K562 (cell line): ENCODE data around the gene FAM181B. TPM values are rescaled to one million over a fixed set of nuclear protein-coding genes. Genes with fewer than 3 reads are reported as not detected.

Source experiments
- ATAC-seq: fragments of 200-7000 bp; cut with Tn5 transposase; 3 replicates; pipeline ENCODE4 v1.9.1; 2020; ENCODE audit warnings: moderate library complexity
- BruUV-seq: library from RNA; stranded (reverse); fragments of 400-500 nt; replicated peaks from 2 replicates; lab custom pipeline; 2021; lab: Mats Ljungman, UMichigan
- CTCF ChIA-PET: fragments of 300-600 bp; formaldehyde crosslinking; extraction: SDS; loops from one replicate; lab custom pipeline; 2021; ENCODE audit warnings: low intra/inter-chr PET ratio; lab: Yijun Ruan, JAX
- POLR2A ChIA-PET: fragments of 300-600, 350-650 bp; sonication (Branson Sonifier 250); formaldehyde crosslinking; extraction: SDS; loops from one replicate; lab custom pipeline; 2021; ENCODE audit warnings: antibody characterized with exemption, inconsistent platforms; lab: Yijun Ruan, JAX
- DNase-seq, 4 experiments: peaks; one replicate each; pipeline versions ENCODE4 v3.0.0 to v3.0.0-alpha.2; 2011 to 2018; ENCODE audit warnings: low spot score in 3 of 4, mixed read lengths in 3 of 4; ENCODE audit errors: extremely low read depth in 1 of 4
- FAIRE-seq: peaks from 2 replicates; lab custom pipeline; 2011; peaks lifted over from hg19 to GRCh38; lab: Jason Lieb, UNC
- H2AFZ ChIP-seq: 2 replicates; pipeline ENCODE4 v1.6.0; 2011; ENCODE audit warnings: low read depth, low read length, control low read depth, inconsistent platforms
- H3K27ac ChIP-seq: fragments of 200-600 bp; 3 replicates; pipeline ENCODE4 v1.8.0; 2011; ENCODE audit warnings: low read depth, mild to moderate bottlenecking, control low read depth, inconsistent platforms, low read length, moderate library complexity, mixed read lengths; ENCODE audit errors: extremely low read depth
- H3K27me3 ChIP-seq, 2 experiments: fragments of 300-600 bp in 1 of 2; 2 replicates in 1 of 2; 3 replicates in 1 of 2; pipeline versions ENCODE4 v1.6.0 to v1.8.0; 2011; ENCODE audit warnings: inconsistent platforms in 2 of 2, low read length in 2 of 2, mild to moderate bottlenecking in 1 of 2, mixed read lengths in 1 of 2, moderate library complexity in 1 of 2; ENCODE audit not compliant: control insufficient read depth in 2 of 2, insufficient read depth in 2 of 2
- H3K36me3 ChIP-seq: fragments of 300-600 bp; 3 replicates; pipeline ENCODE4 v1.8.0; 2011; ENCODE audit warnings: mild to moderate bottlenecking, low read length, inconsistent platforms; ENCODE audit not compliant: control insufficient read depth, insufficient read depth
- H3K4me1 ChIP-seq, 2 experiments: fragments of 200-600 bp in 1 of 2; replicated peaks in 1 of 2; 2 replicates in 1 of 2; 3 replicates in 1 of 2; pipeline versions ENCODE4 v1.5.1 to v1.8.0; 2011; ENCODE audit warnings: inconsistent platforms in 2 of 2, low read length in 2 of 2, mild to moderate bottlenecking in 1 of 2, mixed read lengths in 1 of 2, moderate library complexity in 1 of 2; ENCODE audit not compliant: control insufficient read depth in 2 of 2, insufficient read depth in 2 of 2
- H3K4me2 ChIP-seq: 2 replicates; pipeline ENCODE4 v1.6.1; 2011; ENCODE audit warnings: low read length, control low read depth, inconsistent platforms, mixed read lengths; ENCODE audit not compliant: insufficient read depth
- H3K4me3 ChIP-seq: fragments of 200-600 bp; sonication (generic), shearing (Covaris generic); 2 replicates; pipeline ENCODE4 v1.5.1; 2016; ENCODE audit warnings: control low read depth, inconsistent platforms
- H3K79me2 ChIP-seq: fragments of 200-600 bp; 3 replicates; pipeline ENCODE4 v1.8.0; 2011; ENCODE audit warnings: low read length, inconsistent platforms; ENCODE audit not compliant: control insufficient read depth, insufficient read depth
- H3K9ac ChIP-seq, 2 experiments: 2 replicates each; pipeline versions ENCODE4 v1.6.0 to v1.6.1; 2011; ENCODE audit warnings: low read depth in 2 of 2, low read length in 2 of 2, control low read depth in 1 of 2, inconsistent platforms in 1 of 2, mild to moderate bottlenecking in 1 of 2, mixed read lengths in 1 of 2; ENCODE audit not compliant: insufficient read depth in 1 of 2
- H3K9me1 ChIP-seq: one replicate; pipeline ENCODE4 v1.6.0; 2011; ENCODE audit warnings: inconsistent platforms, mild to moderate bottlenecking, low read length, moderate library complexity; ENCODE audit not compliant: control insufficient read depth, insufficient read depth
- H3K9me3 ChIP-seq: replicated peaks from 2 replicates; pipeline ENCODE4 v1.5.1; 2011; ENCODE audit warnings: low read depth, low read length, inconsistent platforms; ENCODE audit not compliant: control insufficient read depth, insufficient read depth
- H4K20me1 ChIP-seq: replicated peaks from 2 replicates; pipeline ENCODE4 v1.6.1; 2011; ENCODE audit warnings: low read length, inconsistent platforms, mixed read lengths; ENCODE audit not compliant: control insufficient read depth, insufficient read depth
- GATA2 ChIP-seq: sonication (generic); formaldehyde crosslinking; IDR thresholded peaks from 2 replicates; pipeline ENCODE4 v1.4.0; 2020; ENCODE audit warnings: mild to moderate bottlenecking, missing genetic modification reagents
- HLTF ChIP-seq: fragments of 450-650 bp; IDR thresholded peaks from 2 replicates; pipeline ENCODE4 v1.6.1; 2016
- NELFE ChIP-seq: IDR thresholded peaks from 2 replicates; pipeline ENCODE4 v1.6.1; 2011; ENCODE audit warnings: mild to moderate bottlenecking; ENCODE audit not compliant: insufficient read depth, insufficient read length
- NFYB ChIP-seq: IDR thresholded peaks from 2 replicates; pipeline ENCODE4 v1.6.1; 2011; ENCODE audit warnings: mild to moderate bottlenecking, moderate library complexity; ENCODE audit not compliant: insufficient read length; ENCODE audit errors: extremely low read depth
- PYGO2 ChIP-seq: fragments of 450-650 bp; IDR thresholded peaks from 2 replicates; pipeline ENCODE4 v1.6.1; 2016; ENCODE audit warnings: mild to moderate bottlenecking, missing genetic modification characterization, moderate library complexity, missing compliant biosample characterization
- RBFOX2 ChIP-seq: fragments of 200-400 bp; formaldehyde crosslinking; IDR thresholded peaks from 2 replicates; pipeline ENCODE4 v1.6.1; 2017; ENCODE audit warnings: low read depth, mild to moderate bottlenecking, low read length, moderate library complexity
- ZNF3 ChIP-seq: fragments of 250-450 bp; sonication (Bioruptor Pico); IDR thresholded peaks from 2 replicates; pipeline ENCODE4 v1.5.0; 2021; ENCODE audit warnings: mild to moderate bottlenecking, moderate library complexity
- ZNF76 ChIP-seq: fragments of 250-450 bp; sonication (Bioruptor Pico); IDR thresholded peaks from 2 replicates; pipeline ENCODE4 v1.4.0; 2020; ENCODE audit warnings: mild to moderate bottlenecking, moderate library complexity, borderline replicate concordance
- WGBS: fragments of 100-300 bp; shearing (Covaris generic); methylation state at CpG from one replicate; pipeline ENCODE4 v1.1.6; 2016; ENCODE audit warnings: low coverage, mixed read lengths; ENCODE audit not compliant: insufficient coverage; ENCODE audit errors: missing lambda C conversion rate; 5-methylcytosine and 5-hydroxymethylcytosine counted together
- in situ Hi-C: fragments of 300-500 bp; cut with MboI; formaldehyde crosslinking; loops from 4 replicates; pipeline ENCODE4 v1.15.0; 2018; ENCODE audit warnings: inconsistent platforms, mixed read lengths
- intact Hi-C: fragments of 100-400 bp; cut with micrococcal nuclease; formaldehyde crosslinking; loops from 2 replicates; pipeline ENCODE4 v1.14.2; 2022
- polyA plus RNA-seq, 8 experiments: library from polyadenylated mRNA; depleted of rRNA in 4 of 8; stranded (reverse) in 5 of 8; unstranded in 3 of 8; fragments of >200 nt; fragmentation: Nextera tagmentation in 2 of 8; fragmentation: Illumina TruSeq in 1 of 8; extraction: Ambion mirVana in 2 of 8; extraction: Trizol in 1 of 8; gene quantifications; 2 replicates each; pipeline versions ENCODE4 v1.2.1 to v1.2.3, GENCODE V29; 2011 to 2014; ENCODE audit warnings: inconsistent platforms in 1 of 8, missing spikeins in 1 of 8
- total RNA-seq, 7 experiments: library from RNA; depleted of rRNA in 6 of 7; stranded (reverse); fragments of >200 nt in 6 of 7; fragmentation: Illumina TruSeq in 2 of 7; extraction: Trizol in 2 of 7; gene quantifications; 2 replicates each; pipeline versions ENCODE4 v1.2.1 to v1.2.3, GENCODE V29; 2011 to 2021; ENCODE audit warnings: low replicate concordance in 1 of 7
- TF ChIP-seq, protein P1 (sequence below): fragments of 250-450 bp; sonication (Bioruptor Pico); IDR thresholded peaks from 2 replicates; pipeline ENCODE4 v1.5.1; 2021; ENCODE audit warnings: mild to moderate bottlenecking

FAM181B gene
- total and polyA plus RNA-seq, 9 of the 15 experiments (the other 6 are each of a cell fraction or from before 2014, with no cell fraction given) = 0.01 TPM; not detected in 8

DNA sequence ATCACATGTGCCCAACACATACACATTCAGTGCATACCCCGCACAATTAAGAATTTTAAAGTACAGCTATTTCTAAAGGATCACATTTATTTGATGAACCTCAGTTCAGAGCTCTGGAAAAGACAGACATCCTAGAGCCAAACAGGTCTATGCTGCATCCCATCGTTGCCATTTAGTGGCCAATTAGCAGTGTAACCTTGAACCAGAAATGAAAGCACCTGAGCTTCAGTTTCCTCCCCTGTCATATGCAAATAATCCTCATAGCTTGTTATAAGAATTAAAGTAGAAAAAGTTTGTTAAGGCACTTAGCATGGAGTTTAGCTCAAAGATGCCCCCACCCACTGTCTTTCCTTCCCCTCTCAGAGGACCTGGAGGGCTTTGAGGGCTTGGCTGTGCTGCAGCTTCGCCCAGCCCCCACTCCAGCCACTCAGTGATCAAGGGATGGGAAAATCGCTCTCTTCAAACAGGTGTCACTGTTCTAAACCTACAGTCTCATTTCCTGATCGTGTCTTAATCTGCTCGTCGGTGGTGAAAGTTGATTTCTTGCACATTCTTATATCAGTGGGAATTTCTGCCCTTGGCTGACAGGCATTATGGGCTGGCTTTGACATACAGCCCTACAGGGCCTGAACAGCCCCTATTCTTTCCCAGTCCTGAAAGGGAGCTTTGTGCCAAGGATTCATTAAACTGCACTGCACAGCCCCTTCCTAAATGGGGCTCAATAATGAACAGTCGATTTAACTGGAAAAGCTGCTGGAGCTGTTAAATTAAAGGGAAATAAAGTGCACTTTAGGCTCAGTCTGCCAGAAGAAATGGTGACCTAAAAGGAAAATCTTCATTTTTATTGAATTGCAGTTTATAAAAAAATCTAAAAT lies 23.3 kb upstream of the FAM181B start:
- no peak overlapping the region for H2AFZ ChIP-seq
- no peak for ATAC-seq
- no peak overlapping the region for H3K4me2 ChIP-seq
- peak; percentile 19 for FAIRE-seq
- H3K9me3 ChIP-seq = no peaks in the 10 kb centered on the region
- no peak overlapping the region for H3K27ac ChIP-seq
- H3K36me3 ChIP-seq = no peaks in the 10 kb centered on the region
- no peaks in the 10 kb centered on the region for H4K20me1 ChIP-seq
- 8% methylated on average over 8 of the region's 8 CpGs for WGBS
- no TSS peak for BruUV-seq
- H3K27me3 ChIP-seq = peaks cover 11 to 14% of the 10 kb centered on the region in 2 experiments; a peak in 4 of 5 replicates
- no peak for DNase-seq
- no peaks in the 10 kb centered on the region for H3K79me2 ChIP-seq
- no peak overlapping the region for H3K9ac ChIP-seq
- TF ChIP-seq, protein P1, sequence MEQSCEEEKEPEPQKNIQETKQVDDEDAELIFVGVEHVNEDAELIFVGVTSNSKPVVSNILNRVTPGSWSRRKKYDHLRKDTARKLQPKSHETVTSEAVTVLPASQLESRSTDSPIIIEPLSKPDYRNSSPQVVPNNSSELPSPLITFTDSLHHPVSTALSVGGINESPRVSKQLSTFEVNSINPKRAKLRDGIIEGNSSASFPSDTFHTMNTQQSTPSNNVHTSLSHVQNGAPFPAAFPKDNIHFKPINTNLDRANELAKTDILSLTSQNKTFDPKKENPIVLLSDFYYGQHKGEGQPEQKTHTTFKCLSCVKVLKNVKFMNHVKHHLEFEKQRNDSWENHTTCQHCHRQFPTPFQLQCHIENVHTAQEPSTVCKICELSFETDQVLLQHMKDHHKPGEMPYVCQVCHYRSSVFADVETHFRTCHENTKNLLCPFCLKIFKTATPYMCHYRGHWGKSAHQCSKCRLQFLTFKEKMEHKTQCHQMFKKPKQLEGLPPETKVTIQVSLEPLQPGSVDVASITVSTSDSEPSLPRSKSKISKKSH (CRISPR knock-in tag) = no peak
- no peak for TF ChIP-seq ZNF76 (CRISPR knock-in tag)
- TF ChIP-seq HLTF = no peak
- no peak for TF ChIP-seq RBFOX2
- no peak for TF ChIP-seq NELFE
- TF ChIP-seq ZNF3 (CRISPR knock-in tag) = no peak
- no peak for TF ChIP-seq NFYB
- no peak for TF ChIP-seq GATA2 (CRISPR knock-in tag)
- no peak for TF ChIP-seq PYGO2 (tag)
- POLR2A ChIA-PET = interaction anchor here (0.7 to 1.3 kb wide), 2 partner anchors 11 to 33 kb away, joined by 3 to 5 read pairs; no protein-coding TSS in a partner anchor
- CTCF ChIA-PET = no interaction called here
- H3K9me1 ChIP-seq = no peaks in the 10 kb centered on the region
- intact Hi-C loops (no loop called here), in situ Hi-C loops (no loop called here)
- no peaks in the 10 kb centered on the region for H3K4me1 ChIP-seq
- no peak overlapping the region for H3K4me3 ChIP-seq
